ENCODE results near the gene PTCH1. TPM values are rescaled to one million over a fixed set of nuclear protein-coding genes. Genes with fewer than 3 reads are reported as not detected.

PTCH1 gene
- total and polyA plus RNA-seq, 2 donors (not counting 1 experiment from before 2014, with no cell fraction given): 3.5 to 13.8 TPM

DNA sequence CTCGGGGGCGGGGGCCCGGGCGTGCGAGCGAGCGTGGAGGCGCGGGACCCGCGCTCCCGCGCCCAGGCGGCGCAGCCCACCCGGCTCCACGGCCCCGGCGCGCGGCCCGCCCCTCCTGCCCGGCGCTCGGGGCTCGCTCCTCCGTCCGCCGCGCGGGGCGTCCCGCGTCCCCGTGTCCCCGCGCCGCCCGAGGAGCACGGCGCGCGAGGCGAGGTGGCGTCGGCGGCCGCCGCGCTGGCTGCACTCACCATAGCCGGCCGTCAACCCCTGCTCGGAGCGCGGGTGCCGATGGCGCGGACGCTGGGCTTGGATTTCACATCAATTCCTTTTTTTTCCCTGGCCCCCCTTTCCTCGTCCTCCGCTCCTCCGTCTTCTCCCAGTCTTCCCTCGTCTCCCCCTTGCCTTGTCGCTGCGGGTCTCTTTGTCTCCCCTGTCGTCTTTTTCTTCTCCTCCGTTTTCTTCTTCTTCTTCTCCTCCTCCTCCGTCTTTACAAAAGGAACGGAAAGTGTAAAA is 494 bp downstream of the PTCH1 start:
- peak overlapping the region; percentile 90 for H3K4me3 Mint-ChIP-seq
- no peaks in the 10 kb centered on the region for H4K20me1 ChIP-seq (ENCODE audit: control insufficient read depth, insufficient read depth, low read length, poor library complexity, severe bottlenecking)
- H3K9me3 Mint-ChIP-seq (ENCODE audit: insufficient read depth): peaks cover 2% of the 10 kb centered on the region
- peaks cover 24 to 25% of the 10 kb centered on the region in 2 donors for H3K4me1 ChIP-seq (ENCODE audit: control insufficient read depth in 2 of 2, insufficient read depth in 2 of 2, low read length in 2 of 2)
- no peak overlapping the region for H3K27ac ChIP-seq (ENCODE audit: low read length in 2 of 2)
- DNase-seq (no peak), ATAC-seq (ENCODE audit: low read depth) (no peak)
- peaks cover 23% of the 10 kb centered on the region for H3K4me1 Mint-ChIP-seq
- TF ChIP-seq, protein P1, sequence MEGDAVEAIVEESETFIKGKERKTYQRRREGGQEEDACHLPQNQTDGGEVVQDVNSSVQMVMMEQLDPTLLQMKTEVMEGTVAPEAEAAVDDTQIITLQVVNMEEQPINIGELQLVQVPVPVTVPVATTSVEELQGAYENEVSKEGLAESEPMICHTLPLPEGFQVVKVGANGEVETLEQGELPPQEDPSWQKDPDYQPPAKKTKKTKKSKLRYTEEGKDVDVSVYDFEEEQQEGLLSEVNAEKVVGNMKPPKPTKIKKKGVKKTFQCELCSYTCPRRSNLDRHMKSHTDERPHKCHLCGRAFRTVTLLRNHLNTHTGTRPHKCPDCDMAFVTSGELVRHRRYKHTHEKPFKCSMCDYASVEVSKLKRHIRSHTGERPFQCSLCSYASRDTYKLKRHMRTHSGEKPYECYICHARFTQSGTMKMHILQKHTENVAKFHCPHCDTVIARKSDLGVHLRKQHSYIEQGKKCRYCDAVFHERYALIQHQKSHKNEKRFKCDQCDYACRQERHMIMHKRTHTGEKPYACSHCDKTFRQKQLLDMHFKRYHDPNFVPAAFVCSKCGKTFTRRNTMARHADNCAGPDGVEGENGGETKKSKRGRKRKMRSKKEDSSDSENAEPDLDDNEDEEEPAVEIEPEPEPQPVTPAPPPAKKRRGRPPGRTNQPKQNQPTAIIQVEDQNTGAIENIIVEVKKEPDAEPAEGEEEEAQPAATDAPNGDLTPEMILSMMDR (IDR thresholded peaks at IDR 0.05): no peak
- no peak for TF ChIP-seq EZH2 (IDR thresholded peaks at IDR 0.05; ENCODE audit: borderline replicate concordance, insufficient read depth, low read depth, low read length, poor library complexity, severe bottlenecking)
- peak overlapping the region; percentile 43 for H3K9ac ChIP-seq (ENCODE audit: low read length)
- no peaks in the 10 kb centered on the region for H3K79me2 ChIP-seq (ENCODE audit: control insufficient read depth, insufficient read depth, low read length)
- H3K4me2 ChIP-seq (replicated peaks; ENCODE audit: low read depth, low read length, poor library complexity, severe bottlenecking): peak overlapping the region; percentile 77
- peak overlapping the region; percentile 61 for H2AFZ ChIP-seq (ENCODE audit: insufficient read depth, low read depth, low read length, poor library complexity, severe bottlenecking)
- H3K9me3 ChIP-seq (ENCODE audit: control extremely low read depth in 1 of 3, control insufficient read depth in 2 of 3, insufficient read depth in 1 of 3, low read length in 2 of 3): peaks cover 0 to 24% (median 0%) of the 10 kb centered on the region in 3 donors
- H3K27me3 Mint-ChIP-seq: peaks cover 67% of the 10 kb centered on the region
- H3K4me3 ChIP-seq (ENCODE audit: control extremely low read depth in 1 of 5, extremely low read depth in 1 of 5, insufficient read depth in 1 of 5, low read depth in 2 of 5, low read length in 4 of 5): peak overlapping the region; percentile 18 to 52 (median 38)
- H3K27ac Mint-ChIP-seq: peak overlapping the region; percentile 50
- no peaks in the 10 kb centered on the region for H3K36me3 ChIP-seq (replicated peaks in 1 of 2; ENCODE audit: control extremely low read depth in 1 of 2, control insufficient read depth in 1 of 2, extremely low read depth in 1 of 2, insufficient read depth in 2 of 2, low read length in 1 of 2)
- 2% methylated on average over 69 of the region's 69 CpGs for WGBS (ENCODE audit: insufficient coverage)
- intact Hi-C loops (cut with micrococcal nuclease): no loop called here
- POLR2A ChIA-PET: no interaction called here
- H3K27me3 ChIP-seq (replicated peaks in 1 of 4; ENCODE audit: control extremely low read depth in 1 of 4, control insufficient read depth in 3 of 4, insufficient read depth in 4 of 4, low read length in 3 of 4): peaks cover 0 to 51% (median 38%) of the 10 kb centered on the region in 4 experiments
- CTCF ChIA-PET: no interaction called here

DNA sequence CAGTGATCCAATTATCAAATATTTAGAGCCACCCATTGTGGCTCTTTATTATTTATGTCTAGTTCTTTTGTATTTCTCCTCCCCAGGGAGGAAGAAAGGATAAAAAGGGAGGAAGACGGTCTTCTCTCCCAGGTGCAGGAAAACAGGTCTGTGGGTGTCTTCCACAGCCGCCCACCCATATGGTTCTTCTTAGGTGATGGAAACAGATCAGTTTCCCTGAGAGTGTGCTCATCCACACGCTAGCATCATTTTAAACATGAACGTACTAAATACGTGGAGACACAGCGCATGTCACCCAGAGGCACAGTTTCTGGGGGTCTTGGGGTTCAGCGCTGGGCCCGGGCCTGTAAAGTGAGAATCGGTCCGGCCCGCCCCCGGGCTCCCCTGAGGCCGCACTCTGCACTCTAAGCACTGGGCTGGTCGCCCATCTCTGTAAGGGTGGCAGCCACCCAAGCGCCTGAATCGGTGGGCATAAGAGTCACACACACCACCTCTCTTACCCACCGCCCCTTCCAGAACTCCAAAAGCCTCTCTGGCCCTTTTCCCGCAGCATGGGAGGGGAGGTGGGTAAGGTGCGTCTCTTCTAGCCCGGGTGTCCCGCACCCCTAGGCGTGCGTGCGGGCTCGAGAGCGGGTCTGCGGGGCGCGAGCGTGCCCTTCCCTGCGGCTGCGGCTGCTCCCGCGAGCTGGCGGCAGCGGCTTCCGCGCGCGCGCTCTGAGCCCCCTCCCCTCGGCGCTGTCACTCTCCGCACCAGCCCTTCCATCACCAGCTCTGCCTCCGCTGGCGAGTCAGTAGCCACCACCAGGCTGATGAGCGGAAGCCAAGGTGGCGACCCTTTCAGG is 1.3 kb downstream of the PTCH1 start:
- Histone ChIP-seq H2AFZ (ENCODE audit: insufficient read depth, low read depth, low read length, poor library complexity, severe bottlenecking) (no peak overlapping the region), H3K9me3 (ENCODE audit: control extremely low read depth in 1 of 3, control insufficient read depth in 2 of 3, insufficient read depth in 1 of 3, low read length in 2 of 3) (peaks cover 0 to 26% (median 0%) of the 10 kb centered on the region in 3 donors), H3K4me1 (ENCODE audit: control insufficient read depth in 2 of 2, insufficient read depth in 2 of 2, low read length in 2 of 2) (peaks cover 28 to 29% of the 10 kb centered on the region in 2 donors), H4K20me1 (ENCODE audit: control insufficient read depth, insufficient read depth, low read length, poor library complexity, severe bottlenecking) (no peaks in the 10 kb centered on the region), H3K27me3 (replicated peaks in 1 of 4; ENCODE audit: control extremely low read depth in 1 of 4, control insufficient read depth in 3 of 4, insufficient read depth in 4 of 4, low read length in 3 of 4) (peaks cover 0 to 53% (median 40%) of the 10 kb centered on the region in 4 experiments), H3K79me2 (ENCODE audit: control insufficient read depth, insufficient read depth, low read length) (no peaks in the 10 kb centered on the region), H3K9ac (ENCODE audit: low read length) (peak overlapping the region; percentile 45), H3K4me2 (replicated peaks; ENCODE audit: low read depth, low read length, poor library complexity, severe bottlenecking) (peak overlapping the region; percentile 77), H3K4me3 (ENCODE audit: control extremely low read depth in 1 of 5, extremely low read depth in 1 of 5, insufficient read depth in 1 of 5, low read depth in 2 of 5, low read length in 4 of 5) (peak overlapping the region in 3 of 5 experiments; percentile 17 to 25 (median 25)), H3K27ac (ENCODE audit: low read length in 2 of 2) (no peak overlapping the region), H3K36me3 (replicated peaks in 1 of 2; ENCODE audit: control extremely low read depth in 1 of 2, control insufficient read depth in 1 of 2, extremely low read depth in 1 of 2, insufficient read depth in 2 of 2, low read length in 1 of 2) (no peaks in the 10 kb centered on the region)
- TF ChIP-seq, protein P1 (IDR thresholded peaks at IDR 0.05): no peak
- no peak for TF ChIP-seq EZH2 (IDR thresholded peaks at IDR 0.05; ENCODE audit: borderline replicate concordance, insufficient read depth, low read depth, low read length, poor library complexity, severe bottlenecking)
- intact Hi-C loops (cut with micrococcal nuclease): no loop called here
- ATAC-seq (ENCODE audit: low read depth): no peak
- Mint-ChIP-seq H3K4me3 (peak overlapping the region; percentile 51), H3K9me3 (ENCODE audit: insufficient read depth) (peaks cover 2% of the 10 kb centered on the region), H3K27me3 (peaks cover 65% of the 10 kb centered on the region), H3K4me1 (peaks cover 25% of the 10 kb centered on the region), H3K27ac (no peak overlapping the region)
- 7% methylated on average over 44 of the region's 48 CpGs for WGBS (ENCODE audit: insufficient coverage)
- ChIA-PET POLR2A (no interaction called here), CTCF (no interaction called here)
- peak; percentile 37 for DNase-seq

Data from B cell (primary cell).